Glutamatergic neuron (in vitro differentiated cells): ENCODE results near the gene IFNAR1. TPM values are rescaled to one million over a fixed set of nuclear protein-coding genes. Genes with fewer than 3 reads are reported as not detected.
A peak's percentile ranks its signal among the peaks of the same experiment; 100 is the strongest.

ENCODE experiments used
- DNase-seq: peaks from one replicate; pipeline ENCODE4 v3.0.0; 2022
- H3K27ac Mint-ChIP-seq: one replicate; pipeline ENCODE4 v1.8.0; 2020; ENCODE audit warnings: mild to moderate bottlenecking, mixed read lengths, inconsistent platforms; ENCODE audit not compliant: unreplicated experiment
- H3K27me3 Mint-ChIP-seq: one replicate; pipeline ENCODE4 v1.8.0; 2020; ENCODE audit warnings: mild to moderate bottlenecking, moderate library complexity, mixed read lengths, inconsistent platforms; ENCODE audit not compliant: unreplicated experiment
- H3K36me3 Mint-ChIP-seq: one replicate; pipeline ENCODE4 v1.8.0; 2020; ENCODE audit warnings: mild to moderate bottlenecking, mixed read lengths, inconsistent platforms; ENCODE audit not compliant: unreplicated experiment
- H3K4me1 Mint-ChIP-seq: one replicate; pipeline ENCODE4 v1.8.0; 2020; ENCODE audit warnings: mild to moderate bottlenecking, low read depth, mixed read lengths, inconsistent platforms; ENCODE audit not compliant: unreplicated experiment
- H3K4me3 Mint-ChIP-seq: one replicate; pipeline ENCODE4 v1.8.0; 2020; ENCODE audit warnings: mild to moderate bottlenecking, mixed read lengths, inconsistent platforms; ENCODE audit not compliant: unreplicated experiment
- H3K9me3 Mint-ChIP-seq: one replicate; pipeline ENCODE4 v1.8.0; 2020; ENCODE audit warnings: mild to moderate bottlenecking, moderate library complexity, mixed read lengths, inconsistent platforms; ENCODE audit not compliant: unreplicated experiment
- total RNA-seq: library from RNA; stranded (reverse); fragmentation: NEBNext Ultra II Directional; extraction: Animal tissue kit (Norgen Biotek cat#: 25700); gene quantifications from one replicate; pipeline ENCODE4 v1.2.1, GENCODE V29; 2021; ENCODE audit not compliant: unreplicated experiment
- TF ChIP-seq, protein P1 (sequence below): fragments of 200-600 bp; sonication (generic); IDR thresholded peaks from one replicate; pipeline ENCODE4 v1.5.0; 2021; ENCODE audit not compliant: partially characterized antibody, unreplicated experiment

The IFNAR1 gene
- total RNA-seq, 1 donor from 2014 or later: 17.7 TPM

DNA sequence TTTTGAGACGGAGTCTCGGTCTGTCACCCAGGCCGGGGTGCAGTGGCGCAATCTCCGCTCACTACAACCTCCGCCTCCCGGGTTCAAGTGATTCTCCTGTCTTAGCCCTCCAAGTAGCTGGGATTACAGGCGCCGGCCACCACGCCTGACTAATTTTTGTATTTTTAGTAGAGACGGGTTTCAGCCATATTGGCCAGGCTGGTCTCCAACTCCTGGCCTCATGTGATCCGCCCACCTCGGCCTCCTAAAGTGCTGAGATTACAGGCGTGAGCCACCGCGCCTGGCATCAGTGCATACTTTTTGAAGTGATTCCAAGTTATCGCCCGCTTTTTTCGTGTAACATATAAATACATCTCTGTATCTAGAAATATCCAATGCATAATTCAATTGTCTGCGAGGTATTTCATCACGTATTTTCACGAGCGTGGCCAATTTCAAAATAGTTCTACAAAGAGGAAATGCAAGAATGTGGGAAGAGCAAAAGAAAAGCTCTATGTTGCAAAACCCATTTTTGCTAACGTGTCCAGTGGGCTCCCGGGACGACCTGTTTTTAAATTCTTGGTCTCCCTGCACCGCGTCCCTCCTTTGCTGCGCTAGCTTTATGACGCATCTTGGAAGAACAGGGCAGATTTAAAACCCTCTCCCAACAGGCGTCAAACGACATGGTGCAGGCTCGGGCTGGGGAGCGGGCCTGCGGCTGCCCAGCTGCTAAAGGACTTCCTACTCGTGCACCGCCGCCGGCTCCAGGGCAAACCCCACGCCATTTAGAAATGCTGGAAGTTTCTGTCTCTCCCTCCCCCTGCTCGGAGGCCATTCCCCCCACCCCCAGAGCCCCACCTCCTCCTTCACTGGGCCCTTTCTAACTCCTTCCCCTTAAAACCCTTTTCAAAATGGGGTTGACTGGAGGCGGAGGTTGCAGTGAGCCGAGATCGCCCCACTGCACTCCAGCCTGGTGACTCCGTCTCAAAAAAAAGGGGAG, 77.5 kb downstream of the IFNAR1 start:
- H3K27me3 Mint-ChIP-seq: peaks cover 2% of the 10 kb centered on the region
- TF ChIP-seq, protein P1, sequence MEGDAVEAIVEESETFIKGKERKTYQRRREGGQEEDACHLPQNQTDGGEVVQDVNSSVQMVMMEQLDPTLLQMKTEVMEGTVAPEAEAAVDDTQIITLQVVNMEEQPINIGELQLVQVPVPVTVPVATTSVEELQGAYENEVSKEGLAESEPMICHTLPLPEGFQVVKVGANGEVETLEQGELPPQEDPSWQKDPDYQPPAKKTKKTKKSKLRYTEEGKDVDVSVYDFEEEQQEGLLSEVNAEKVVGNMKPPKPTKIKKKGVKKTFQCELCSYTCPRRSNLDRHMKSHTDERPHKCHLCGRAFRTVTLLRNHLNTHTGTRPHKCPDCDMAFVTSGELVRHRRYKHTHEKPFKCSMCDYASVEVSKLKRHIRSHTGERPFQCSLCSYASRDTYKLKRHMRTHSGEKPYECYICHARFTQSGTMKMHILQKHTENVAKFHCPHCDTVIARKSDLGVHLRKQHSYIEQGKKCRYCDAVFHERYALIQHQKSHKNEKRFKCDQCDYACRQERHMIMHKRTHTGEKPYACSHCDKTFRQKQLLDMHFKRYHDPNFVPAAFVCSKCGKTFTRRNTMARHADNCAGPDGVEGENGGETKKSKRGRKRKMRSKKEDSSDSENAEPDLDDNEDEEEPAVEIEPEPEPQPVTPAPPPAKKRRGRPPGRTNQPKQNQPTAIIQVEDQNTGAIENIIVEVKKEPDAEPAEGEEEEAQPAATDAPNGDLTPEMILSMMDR: no peak
- no peak overlapping the region for H3K27ac Mint-ChIP-seq
- H3K4me1 Mint-ChIP-seq: peaks cover 2% of the 10 kb centered on the region
- H3K36me3 Mint-ChIP-seq: no peaks in the 10 kb centered on the region
- peak; percentile 38 for DNase-seq
- peak overlapping the region; percentile 52 for H3K4me3 Mint-ChIP-seq
- H3K9me3 Mint-ChIP-seq: peaks cover 11% of the 10 kb centered on the region

DNA sequence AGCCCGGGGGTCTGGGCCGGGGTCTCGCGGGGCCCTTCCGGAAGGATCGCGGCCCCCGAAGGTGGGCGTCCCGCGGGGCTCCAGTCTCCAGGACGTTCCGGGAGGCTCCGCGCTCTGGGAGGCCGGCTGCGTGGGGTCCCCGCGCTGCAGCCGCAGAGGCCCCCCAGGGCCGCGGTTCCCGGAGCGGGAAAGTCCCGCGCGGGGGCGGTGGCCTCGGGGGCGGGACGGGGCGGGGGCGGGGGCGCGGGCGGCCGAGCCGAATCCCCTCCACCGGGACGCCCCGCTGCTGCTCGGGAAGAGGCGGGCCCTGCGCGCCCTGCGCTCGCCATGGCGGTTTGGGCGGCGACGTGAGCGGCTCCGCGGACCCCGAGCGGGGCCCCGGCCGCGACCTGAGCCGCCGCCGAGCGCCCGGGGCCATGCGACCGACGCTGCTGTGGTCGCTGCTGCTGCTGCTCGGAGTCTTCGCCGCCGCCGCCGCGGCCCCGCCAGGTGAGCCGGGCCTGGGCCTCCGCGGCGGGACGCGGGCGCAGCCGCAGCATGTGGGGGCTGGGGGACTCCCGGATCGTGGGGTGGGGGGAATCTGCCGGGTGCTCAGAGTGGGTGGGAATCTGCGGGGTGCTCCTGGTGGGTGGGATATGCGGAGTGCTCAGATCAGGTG, 78.5 kb downstream of the IFNAR1 start, which contains the start of gene IFNGR2:
TSS of gene IFNGR2 (plus strand) at position 286 of the 658 bp plus-strand sequence. CDS start at position 417, 131 bp downstream.
- peaks cover 6% of the 10 kb centered on the region for H3K9me3 Mint-ChIP-seq
- peak within 1 kb of the TSS; percentile 92 for H3K4me3 Mint-ChIP-seq
- peak; percentile 54 for DNase-seq
- TF ChIP-seq, protein P1: no peak
- peaks cover 2% of the 10 kb centered on the region for H3K4me1 Mint-ChIP-seq
- H3K36me3 Mint-ChIP-seq: no peaks in the 10 kb centered on the region
- H3K27me3 Mint-ChIP-seq: peaks cover 2% of the 10 kb centered on the region
- H3K27ac Mint-ChIP-seq: peak within 1 kb of the TSS; percentile 85

DNA sequence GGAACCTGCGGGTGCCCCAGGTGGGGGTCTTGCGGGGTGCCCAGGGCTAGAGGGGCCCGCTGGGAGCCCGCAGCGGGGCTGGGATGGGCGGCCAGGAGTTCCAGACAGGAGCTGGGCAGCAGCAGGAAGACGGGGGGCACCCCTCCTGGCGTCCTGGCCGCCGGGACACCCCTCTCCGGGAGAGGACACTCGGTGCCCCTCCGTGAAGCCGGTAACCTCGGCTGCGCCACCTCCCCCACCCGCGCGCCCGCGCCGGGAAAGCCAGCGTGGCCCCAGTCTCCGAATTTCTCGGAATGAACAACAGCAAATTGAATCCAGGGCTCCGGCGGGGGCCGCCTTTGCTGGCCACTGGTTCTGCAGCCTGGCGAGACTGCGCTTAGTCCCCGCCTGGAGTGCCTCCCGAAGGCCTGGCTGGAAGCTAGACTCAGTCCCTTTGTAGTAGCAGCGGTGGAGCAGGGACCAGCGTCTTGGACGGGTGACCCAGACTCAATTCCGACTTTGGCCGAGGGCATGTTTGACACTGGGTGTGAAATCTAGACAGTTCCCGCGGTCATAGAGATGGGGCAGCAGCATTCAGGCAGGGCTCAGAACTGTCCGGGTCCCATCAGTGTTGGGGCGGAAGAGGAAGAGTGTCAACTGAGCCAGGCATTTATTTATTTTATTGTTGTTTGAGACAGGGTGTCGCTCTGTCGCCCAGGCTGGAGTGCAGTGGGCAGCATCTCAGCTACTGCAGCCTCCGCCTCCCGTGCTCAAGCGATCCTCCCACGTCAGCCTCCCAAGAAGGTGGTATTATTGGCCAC, 79.2 kb downstream of the IFNAR1 start:
- peaks cover 6% of the 10 kb centered on the region for H3K9me3 Mint-ChIP-seq
- peaks cover 2% of the 10 kb centered on the region for H3K4me1 Mint-ChIP-seq
- peak overlapping the region; percentile 92 for H3K4me3 Mint-ChIP-seq
- H3K27me3 Mint-ChIP-seq: peaks cover 2% of the 10 kb centered on the region
- TF ChIP-seq, protein P1: no peak
- H3K27ac Mint-ChIP-seq: peak overlapping the region; percentile 85
- peak; percentile 72 for DNase-seq
- H3K36me3 Mint-ChIP-seq: no peaks in the 10 kb centered on the region

DNA sequence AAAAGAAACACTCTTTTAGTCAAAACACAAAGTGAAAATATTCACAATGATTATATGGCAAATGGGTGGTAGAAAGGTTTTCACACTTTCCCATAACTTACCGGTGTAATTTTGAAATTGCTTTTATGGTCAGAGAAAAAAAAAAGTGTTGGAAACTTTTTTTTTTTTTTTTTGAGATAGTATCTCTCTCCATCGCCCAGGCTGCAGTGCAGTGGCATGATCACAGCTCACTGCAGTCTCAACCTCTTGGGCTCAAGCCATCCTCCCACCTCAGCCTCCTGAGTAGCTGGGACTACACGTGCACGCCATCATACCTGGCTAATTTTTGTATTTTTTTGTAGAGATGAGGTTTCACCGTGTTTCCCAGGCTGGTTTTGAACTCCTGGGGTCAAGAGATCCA, 81.7 kb downstream of the IFNAR1 start:
- no peak for DNase-seq
- TF ChIP-seq, protein P1: no peak
- Mint-ChIP-seq H3K9me3 (peaks cover 6% of the 10 kb centered on the region), H3K36me3 (no peaks in the 10 kb centered on the region), H3K27ac (no peak overlapping the region), H3K4me3 (no peak overlapping the region), H3K27me3 (no peaks in the 10 kb centered on the region), H3K4me1 (peaks cover 2% of the 10 kb centered on the region)

Other genes with a start within 250 kb of the IFNAR1 start
- gene IFNAR2, start 95.0 kb upstream of the IFNAR1 start, total RNA-seq: 6.9 TPM
- gene IL10RB, start 58.6 kb upstream of the IFNAR1 start, total RNA-seq: 4.7 TPM
- 9.6 TPM for gene IFNGR2, start 78.4 kb downstream of the IFNAR1 start, total RNA-seq
- gene TMEM50B, start 155.0 kb downstream of the IFNAR1 start, total RNA-seq: 37.5 TPM
- 5.3 TPM for gene DNAJC28, start 166.7 kb downstream of the IFNAR1 start, total RNA-seq
- 70.3 TPM for gene GART, start 217.1 kb downstream of the IFNAR1 start, total RNA-seq
- gene SON, start 218.1 kb downstream of the IFNAR1 start, total RNA-seq: 289 TPM